ENCODE results near the gene LINC00237. TPM values are rescaled to one million over a fixed set of nuclear protein-coding genes. Genes with fewer than 3 reads are reported as not detected.

The LINC00237 gene
- total RNA-seq, 2 donors from 2014 or later, result 2.0 TPM; not detected in 1

DNA sequence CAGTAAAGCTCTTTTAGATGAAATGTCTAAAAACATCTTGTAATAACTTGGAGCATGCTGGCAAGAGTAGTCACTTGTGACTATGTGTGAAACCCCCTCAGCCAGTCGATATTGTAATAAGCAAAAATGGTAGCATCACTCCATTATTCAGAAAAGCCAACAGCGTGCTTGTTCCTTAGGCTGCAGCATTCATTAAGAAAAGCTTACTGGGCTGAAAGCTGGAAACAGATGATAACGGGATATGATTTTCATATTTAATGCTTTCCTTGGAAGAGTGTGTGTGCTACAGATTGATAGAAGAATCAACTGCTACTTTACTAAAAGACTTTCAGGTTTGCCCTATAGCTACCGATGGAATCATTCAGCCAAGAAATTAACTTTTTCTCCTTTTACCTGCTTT, 40.1 kb upstream of the LINC00237 start:
- H3K9me3 Mint-ChIP-seq, result no peaks in the 10 kb centered on the region
- WGBS, 2 experiments (ENCODE audit: insufficient coverage in 1 of 2, insufficient read length in 1 of 2), result 94 to 100% methylated on average over 1 to 4 of the region's 4 CpGs
- no peak for DNase-seq
- Histone ChIP-seq H3K9ac (ENCODE audit: extremely low read depth, low read length, poor library complexity, severe bottlenecking) (no peak overlapping the region), H3K36me3 (ENCODE audit: control insufficient read depth, insufficient read depth, low read length) (no peaks in the 10 kb centered on the region), H3K4me1 (ENCODE audit: control insufficient read depth, insufficient read depth, low read length) (no peaks in the 10 kb centered on the region), H3K9me3 (ENCODE audit: control insufficient read depth, low read length) (no peaks in the 10 kb centered on the region), H3K4me3 (ENCODE audit: low read length) (no peak overlapping the region), H3K27me3 (ENCODE audit: control insufficient read depth, insufficient read depth, low read length, poor library complexity, severe bottlenecking) (no peaks in the 10 kb centered on the region), H3K27ac (ENCODE audit: low read depth, low read length) (no peak overlapping the region)
- TF ChIP-seq, protein P1, sequence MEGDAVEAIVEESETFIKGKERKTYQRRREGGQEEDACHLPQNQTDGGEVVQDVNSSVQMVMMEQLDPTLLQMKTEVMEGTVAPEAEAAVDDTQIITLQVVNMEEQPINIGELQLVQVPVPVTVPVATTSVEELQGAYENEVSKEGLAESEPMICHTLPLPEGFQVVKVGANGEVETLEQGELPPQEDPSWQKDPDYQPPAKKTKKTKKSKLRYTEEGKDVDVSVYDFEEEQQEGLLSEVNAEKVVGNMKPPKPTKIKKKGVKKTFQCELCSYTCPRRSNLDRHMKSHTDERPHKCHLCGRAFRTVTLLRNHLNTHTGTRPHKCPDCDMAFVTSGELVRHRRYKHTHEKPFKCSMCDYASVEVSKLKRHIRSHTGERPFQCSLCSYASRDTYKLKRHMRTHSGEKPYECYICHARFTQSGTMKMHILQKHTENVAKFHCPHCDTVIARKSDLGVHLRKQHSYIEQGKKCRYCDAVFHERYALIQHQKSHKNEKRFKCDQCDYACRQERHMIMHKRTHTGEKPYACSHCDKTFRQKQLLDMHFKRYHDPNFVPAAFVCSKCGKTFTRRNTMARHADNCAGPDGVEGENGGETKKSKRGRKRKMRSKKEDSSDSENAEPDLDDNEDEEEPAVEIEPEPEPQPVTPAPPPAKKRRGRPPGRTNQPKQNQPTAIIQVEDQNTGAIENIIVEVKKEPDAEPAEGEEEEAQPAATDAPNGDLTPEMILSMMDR (conservative IDR thresholded peaks at IDR 0.05), result no peak
- H3K4me1 Mint-ChIP-seq, result no peaks in the 10 kb centered on the region
- no peak overlapping the region for H3K4me3 Mint-ChIP-seq
- no peaks in the 10 kb centered on the region for H3K27me3 Mint-ChIP-seq (ENCODE audit: insufficient read depth)
- H3K27ac Mint-ChIP-seq, result no peak overlapping the region
- peaks cover 7% of the 10 kb centered on the region for H3K36me3 Mint-ChIP-seq (ENCODE audit: low read depth)

DNA sequence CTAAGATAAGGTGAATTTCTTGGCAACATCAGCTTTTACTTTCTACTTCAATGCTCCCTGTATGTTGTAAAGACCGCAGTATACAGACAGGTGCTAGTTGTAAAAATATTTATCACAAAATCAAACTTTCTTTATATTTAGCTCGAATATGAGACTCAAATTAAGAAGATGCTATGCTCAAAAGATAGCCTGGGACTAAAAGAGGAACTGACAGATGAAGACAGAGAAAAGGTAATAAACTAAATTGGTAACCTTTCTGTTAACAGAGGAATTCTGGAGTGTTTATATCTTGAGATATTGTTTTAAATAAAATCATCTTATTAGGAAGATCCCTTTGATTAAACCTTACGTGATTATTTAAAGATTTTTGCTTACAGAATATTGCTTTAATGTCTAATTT, 39.3 kb upstream of the LINC00237 start:
- H3K4me1 Mint-ChIP-seq, result no peaks in the 10 kb centered on the region
- no peak overlapping the region for H3K4me3 Mint-ChIP-seq
- TF ChIP-seq, protein P1 (conservative IDR thresholded peaks at IDR 0.05), result no peak
- peaks cover 7% of the 10 kb centered on the region for H3K36me3 Mint-ChIP-seq (ENCODE audit: low read depth)
- H3K27ac Mint-ChIP-seq, result no peak overlapping the region
- Histone ChIP-seq H3K4me1 (ENCODE audit: control insufficient read depth, insufficient read depth, low read length) (no peaks in the 10 kb centered on the region), H3K27ac (ENCODE audit: low read depth, low read length) (no peak overlapping the region), H3K9ac (ENCODE audit: extremely low read depth, low read length, poor library complexity, severe bottlenecking) (no peak overlapping the region), H3K4me3 (ENCODE audit: low read length) (no peak overlapping the region), H3K9me3 (ENCODE audit: control insufficient read depth, low read length) (no peaks in the 10 kb centered on the region), H3K36me3 (ENCODE audit: control insufficient read depth, insufficient read depth, low read length) (no peaks in the 10 kb centered on the region), H3K27me3 (ENCODE audit: control insufficient read depth, insufficient read depth, low read length, poor library complexity, severe bottlenecking) (no peaks in the 10 kb centered on the region)
- no peak for DNase-seq
- H3K27me3 Mint-ChIP-seq (ENCODE audit: insufficient read depth), result no peaks in the 10 kb centered on the region
- WGBS, 2 experiments (ENCODE audit: insufficient coverage in 1 of 2, insufficient read length in 1 of 2), result 88% methylated on average over 3 of the region's 3 CpGs; no CpG with 5 or more reads in 1 of the 2 experiments
- H3K9me3 Mint-ChIP-seq, result no peaks in the 10 kb centered on the region

DNA sequence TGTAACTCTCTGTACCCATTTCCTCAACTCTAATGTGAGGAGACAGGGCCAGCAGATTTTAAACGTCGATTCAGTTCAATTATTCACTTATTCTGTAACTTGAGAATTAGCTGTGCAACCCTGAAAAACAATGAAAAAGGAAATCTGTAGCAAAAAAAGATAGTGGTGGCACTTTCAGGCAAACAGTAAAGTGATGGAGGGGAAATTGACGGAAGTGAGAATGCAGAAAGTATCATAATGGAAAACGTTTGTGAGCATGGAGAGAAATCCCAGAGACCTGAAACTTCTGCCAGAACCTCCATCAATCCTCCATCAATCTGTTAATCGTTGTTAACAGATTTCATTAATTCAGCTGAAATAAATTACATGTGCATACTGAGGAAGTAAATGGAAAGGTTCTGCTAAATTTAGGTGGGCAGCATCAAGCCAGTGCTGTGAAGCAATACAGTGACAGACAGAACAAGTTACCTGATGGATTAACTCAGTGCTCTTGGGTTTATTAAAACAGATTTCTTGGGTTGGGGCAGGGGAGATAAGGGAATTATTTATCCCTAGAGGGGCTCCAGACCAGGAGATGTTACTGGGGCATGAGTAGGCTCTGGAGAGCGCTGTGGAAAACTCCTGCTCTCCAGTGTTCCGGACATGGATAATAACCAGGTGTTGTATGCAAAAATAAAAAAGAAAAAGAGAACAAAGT, 37.2 kb upstream of the LINC00237 start:
- no peaks in the 10 kb centered on the region for H3K4me1 ChIP-seq (ENCODE audit: control insufficient read depth, insufficient read depth, low read length)
- H3K27ac Mint-ChIP-seq, result no peak overlapping the region

More for the DNA sequence above, 37.2 kb upstream of the LINC00237 start:
- TF ChIP-seq, protein P1 (conservative IDR thresholded peaks at IDR 0.05), result no peak
- peaks cover 16% of the 10 kb centered on the region for H3K36me3 Mint-ChIP-seq (ENCODE audit: low read depth)
- Histone ChIP-seq H3K27me3 (ENCODE audit: control insufficient read depth, insufficient read depth, low read length, poor library complexity, severe bottlenecking) (no peaks in the 10 kb centered on the region), H3K4me3 (ENCODE audit: low read length) (no peak overlapping the region), H3K9ac (ENCODE audit: extremely low read depth, low read length, poor library complexity, severe bottlenecking) (no peak overlapping the region), H3K36me3 (ENCODE audit: control insufficient read depth, insufficient read depth, low read length) (peaks cover 6% of the 10 kb centered on the region), H3K9me3 (ENCODE audit: control insufficient read depth, low read length) (no peaks in the 10 kb centered on the region), H3K27ac (ENCODE audit: low read depth, low read length) (no peak overlapping the region)
- no peak overlapping the region for H3K4me3 Mint-ChIP-seq
- no peaks in the 10 kb centered on the region for H3K9me3 Mint-ChIP-seq
- WGBS, 2 experiments (ENCODE audit: insufficient coverage in 1 of 2, insufficient read length in 1 of 2), result 91 to 100% methylated on average over 4 to 7 of the region's 7 CpGs
- no peaks in the 10 kb centered on the region for H3K4me1 Mint-ChIP-seq
- no peak for DNase-seq
- no peaks in the 10 kb centered on the region for H3K27me3 Mint-ChIP-seq (ENCODE audit: insufficient read depth)

Measured in endodermal cell (in vitro differentiated cells).